ENCODE results near the gene PTPRT. TPM values are rescaled to one million over a fixed set of nuclear protein-coding genes. Genes with fewer than 3 reads are reported as not detected.

Gene PTPRT
- total RNA-seq, 2 experiments from 2014 or later = not detected

DNA sequence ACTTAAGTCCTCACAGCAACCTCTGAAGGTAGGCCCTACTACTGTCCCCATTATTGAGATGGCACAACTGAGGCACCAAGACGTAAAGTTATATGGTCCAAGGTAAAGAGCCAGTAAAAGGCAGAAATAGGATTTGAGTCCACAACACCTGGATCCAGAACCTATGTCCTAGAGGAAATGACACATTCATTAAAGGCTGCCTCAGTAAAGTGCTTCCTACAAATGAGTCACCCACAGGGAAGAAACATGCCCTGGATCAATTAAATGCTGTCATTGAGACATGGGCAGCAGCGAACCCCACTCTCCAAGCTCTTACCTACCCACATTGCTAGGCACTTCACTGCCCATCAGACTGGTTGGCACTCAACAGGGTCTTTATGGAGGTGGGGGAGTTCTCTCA, 600.9 kb downstream of the PTPRT start:
- peaks cover 2% of the 10 kb centered on the region for H3K9me3 Mint-ChIP-seq
- DNase-seq = no peak
- ChIA-PET CTCF (no interaction called here), POLR2A (no interaction called here)
- no peaks in the 10 kb centered on the region for H3K27me3 Mint-ChIP-seq
- H3K4me1 Mint-ChIP-seq = no peaks in the 10 kb centered on the region
- H3K36me3 Mint-ChIP-seq (ENCODE audit: low read depth) = no peaks in the 10 kb centered on the region
- no peak overlapping the region for H3K27ac Mint-ChIP-seq
- no peak overlapping the region for H3K4me3 Mint-ChIP-seq

DNA sequence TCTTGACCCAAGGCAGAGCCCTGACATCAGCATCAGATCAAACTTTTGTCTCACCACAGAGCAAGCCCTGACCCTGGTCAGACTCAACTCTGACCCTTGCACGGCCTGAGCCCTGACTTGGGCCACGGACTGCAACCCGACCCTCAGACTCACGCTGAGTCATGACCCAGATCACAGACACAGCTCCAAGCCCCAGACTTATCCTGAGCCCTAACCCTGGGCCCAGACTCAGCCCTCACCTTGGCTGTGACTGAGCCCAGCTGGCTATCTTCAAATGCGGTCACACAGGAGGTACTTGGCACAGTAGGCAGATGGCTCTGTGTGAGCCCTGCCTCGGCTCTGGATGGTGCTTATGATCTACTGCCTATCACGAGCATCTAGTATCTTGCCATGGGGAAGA, 602.3 kb downstream of the PTPRT start:
- no peak overlapping the region for H3K27ac Mint-ChIP-seq
- no peak overlapping the region for H3K4me3 Mint-ChIP-seq
- POLR2A ChIA-PET = no interaction called here
- no peaks in the 10 kb centered on the region for H3K27me3 Mint-ChIP-seq
- CTCF ChIA-PET = no interaction called here
- DNase-seq = no peak
- H3K36me3 Mint-ChIP-seq (ENCODE audit: low read depth) = no peaks in the 10 kb centered on the region
- H3K9me3 Mint-ChIP-seq = peaks cover 2% of the 10 kb centered on the region
- no peaks in the 10 kb centered on the region for H3K4me1 Mint-ChIP-seq

DNA sequence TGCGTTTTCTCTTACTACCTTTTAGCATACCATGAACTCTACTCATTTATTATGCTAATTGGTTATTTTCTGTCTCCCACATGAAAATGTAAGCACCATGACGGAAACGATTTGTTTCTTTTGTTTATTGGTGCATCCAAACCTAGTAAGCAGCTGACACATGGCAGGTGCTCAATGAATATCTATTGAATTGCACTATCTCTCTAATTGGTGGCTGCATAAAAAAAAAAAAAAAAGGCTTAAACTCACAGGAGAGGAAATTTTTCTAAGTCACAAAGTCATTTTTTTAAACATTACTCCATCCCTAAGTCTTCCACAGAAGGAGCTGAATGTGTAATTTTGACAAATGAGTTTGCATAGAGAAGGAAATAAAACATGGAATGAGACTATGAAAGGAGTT, 608.4 kb downstream of the PTPRT start:
- Mint-ChIP-seq H3K4me1 (no peaks in the 10 kb centered on the region), H3K27me3 (no peaks in the 10 kb centered on the region), H3K27ac (no peak overlapping the region), H3K36me3 (ENCODE audit: low read depth) (no peaks in the 10 kb centered on the region), H3K4me3 (no peak overlapping the region), H3K9me3 (peaks cover 8% of the 10 kb centered on the region)
- POLR2A ChIA-PET = no interaction called here
- CTCF ChIA-PET = no interaction called here
- DNase-seq = no peak

DNA sequence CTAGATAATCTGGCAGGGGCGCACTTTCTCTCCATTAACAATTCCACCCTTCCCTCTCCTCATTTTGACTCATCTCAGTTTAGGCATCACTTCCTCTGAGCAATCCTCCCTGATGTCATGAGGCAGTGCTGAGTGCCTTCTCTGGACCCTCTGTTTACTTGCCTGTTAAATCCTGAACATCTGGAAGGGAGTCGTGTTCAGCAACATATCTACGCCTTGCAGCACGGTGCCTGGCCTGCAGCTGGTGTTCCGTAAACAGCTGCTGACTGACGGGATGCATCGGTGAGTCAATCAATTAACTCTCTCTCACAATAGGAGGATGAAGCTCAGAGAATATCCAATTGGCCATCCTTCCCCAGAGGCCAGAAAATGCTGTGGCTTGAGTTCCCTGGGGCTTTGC, 613.5 kb downstream of the PTPRT start:
- POLR2A ChIA-PET = no interaction called here
- Mint-ChIP-seq H3K4me1 (no peaks in the 10 kb centered on the region), H3K27ac (no peak overlapping the region), H3K9me3 (peaks cover 15% of the 10 kb centered on the region), H3K4me3 (no peak overlapping the region), H3K36me3 (ENCODE audit: low read depth) (no peaks in the 10 kb centered on the region), H3K27me3 (no peaks in the 10 kb centered on the region)
- CTCF ChIA-PET = no interaction called here
- no peak for DNase-seq

DNA sequence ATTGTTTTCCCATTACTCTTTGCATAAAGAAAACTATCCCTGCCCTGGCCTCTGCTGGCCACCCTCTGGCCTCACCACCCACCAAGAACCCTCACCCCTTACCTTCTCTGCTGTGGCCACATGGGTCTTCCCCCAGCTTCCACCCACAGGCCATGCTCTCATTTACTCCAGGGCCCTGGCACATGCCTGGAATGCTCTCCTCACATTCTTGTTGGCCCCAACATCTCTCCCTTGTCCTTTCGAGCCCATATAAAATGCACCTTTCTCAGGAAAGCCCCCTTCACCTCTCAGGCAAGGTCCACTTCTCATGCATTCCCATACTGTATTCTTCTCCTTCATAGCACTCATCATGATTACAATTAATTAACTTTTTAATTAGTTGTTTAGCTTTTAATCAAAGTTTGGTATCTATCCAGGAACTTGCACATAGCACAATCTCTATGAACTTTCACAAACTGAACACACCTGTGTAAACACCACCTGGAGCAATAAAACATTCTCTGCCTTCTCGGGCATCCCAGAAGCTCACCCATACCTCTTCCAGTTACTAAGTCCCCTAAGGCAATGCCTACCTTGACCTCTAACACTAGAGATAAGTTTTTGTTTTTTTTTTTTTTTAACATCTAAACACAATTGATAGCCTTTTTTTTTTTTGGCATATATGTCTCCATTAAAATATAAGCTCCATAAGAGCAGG, 617.2 kb downstream of the PTPRT start:
- ChIA-PET CTCF (no interaction called here), POLR2A (no interaction called here)
- Mint-ChIP-seq H3K27ac (no peak overlapping the region), H3K4me1 (no peaks in the 10 kb centered on the region), H3K4me3 (no peak overlapping the region), H3K9me3 (peaks cover 13% of the 10 kb centered on the region), H3K27me3 (no peaks in the 10 kb centered on the region), H3K36me3 (ENCODE audit: low read depth) (no peaks in the 10 kb centered on the region)
- DNase-seq = no peak

DNA sequence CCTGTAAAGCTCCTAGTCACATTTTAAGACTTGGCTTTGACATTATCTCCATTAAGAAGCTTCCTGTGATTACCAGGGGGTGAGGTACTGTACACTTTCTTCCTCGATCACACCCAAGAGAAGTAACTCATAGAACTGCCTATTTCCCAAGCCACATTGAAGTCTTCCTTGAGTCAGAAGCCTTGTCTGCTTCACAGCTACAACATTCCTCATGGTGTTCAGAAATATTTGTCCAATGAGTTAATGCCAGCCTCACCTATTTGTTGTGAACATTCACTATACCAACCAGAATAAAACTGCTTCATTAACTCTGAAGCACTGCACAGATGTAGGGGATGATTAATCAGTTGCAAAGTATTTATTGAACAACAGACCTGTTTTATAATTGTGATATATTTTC, 622.3 kb downstream of the PTPRT start:
- Mint-ChIP-seq H3K4me1 (no peaks in the 10 kb centered on the region), H3K4me3 (no peak overlapping the region), H3K9me3 (peaks cover 13% of the 10 kb centered on the region), H3K27me3 (no peaks in the 10 kb centered on the region), H3K36me3 (ENCODE audit: low read depth) (no peaks in the 10 kb centered on the region), H3K27ac (no peak overlapping the region)
- no peak for DNase-seq
- POLR2A ChIA-PET = no interaction called here
- CTCF ChIA-PET = no interaction called here

DNA sequence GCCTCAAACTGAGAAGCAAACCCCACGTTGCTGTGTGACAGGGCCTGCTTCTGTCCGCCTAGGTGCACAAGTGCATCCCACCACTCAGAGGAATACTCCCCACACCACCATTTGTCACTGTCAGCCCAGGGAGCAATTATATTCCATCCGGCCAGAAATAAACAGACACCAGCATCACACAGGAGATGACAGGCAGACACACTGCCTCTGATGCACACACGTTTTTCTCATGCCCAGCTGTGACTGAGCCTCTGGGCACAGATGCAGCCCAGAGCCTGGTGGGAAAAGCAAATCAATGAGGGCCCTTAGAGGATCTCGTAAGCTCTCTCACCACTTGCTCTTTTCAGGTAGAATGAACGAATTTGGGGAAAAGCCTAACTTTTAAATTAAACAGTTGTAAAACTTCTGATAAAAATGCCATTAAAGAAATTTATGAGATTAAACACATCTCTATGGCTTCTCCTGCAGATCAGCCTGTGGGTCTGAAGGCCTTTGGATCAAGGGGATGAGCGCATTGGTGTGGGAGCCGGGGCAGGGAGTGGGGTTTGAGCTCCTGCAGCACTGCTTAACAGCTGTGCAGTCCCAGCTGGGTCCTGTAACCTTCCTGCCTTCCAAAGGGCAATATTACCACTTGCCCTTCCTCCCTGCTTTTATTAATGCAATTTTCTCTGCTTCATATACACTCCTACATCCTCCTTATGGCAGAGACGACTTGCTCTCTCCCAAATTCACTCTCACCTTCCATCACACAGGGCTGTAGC, 624.3 kb downstream of the PTPRT start:
- DNase-seq = no peak
- ChIA-PET CTCF (no interaction called here), POLR2A (no interaction called here)
- no peaks in the 10 kb centered on the region for H3K27me3 Mint-ChIP-seq
- H3K4me3 Mint-ChIP-seq = no peak overlapping the region
- H3K36me3 Mint-ChIP-seq (ENCODE audit: low read depth) = no peaks in the 10 kb centered on the region
- no peak overlapping the region for H3K27ac Mint-ChIP-seq
- no peaks in the 10 kb centered on the region for H3K4me1 Mint-ChIP-seq
- peaks cover 6% of the 10 kb centered on the region for H3K9me3 Mint-ChIP-seq

DNA sequence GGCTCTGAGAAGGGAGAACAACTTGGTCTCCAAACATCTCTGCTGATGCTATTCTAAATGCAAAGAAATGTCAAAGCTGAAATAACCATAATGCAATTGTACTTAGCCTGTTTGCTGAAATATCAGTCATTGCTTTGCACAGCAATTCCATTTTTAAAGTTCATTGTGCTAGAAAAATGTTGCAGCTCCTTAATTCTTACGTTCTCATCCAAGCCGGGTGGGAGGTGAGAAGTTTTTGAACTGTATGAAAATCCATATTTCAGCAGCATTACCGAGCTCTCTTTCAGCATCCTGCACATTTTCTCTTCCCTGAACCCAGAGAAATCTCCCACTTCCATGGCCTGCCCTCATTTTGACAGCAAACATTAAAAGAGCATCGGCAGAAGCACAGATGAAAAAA, 630.0 kb downstream of the PTPRT start:
- no peaks in the 10 kb centered on the region for H3K27me3 Mint-ChIP-seq
- H3K4me3 Mint-ChIP-seq = no peak overlapping the region
- POLR2A ChIA-PET = no interaction called here
- no peak for DNase-seq
- H3K4me1 Mint-ChIP-seq = no peaks in the 10 kb centered on the region
- H3K27ac Mint-ChIP-seq = no peak overlapping the region
- CTCF ChIA-PET = no interaction called here
- H3K9me3 Mint-ChIP-seq = peaks cover 6% of the 10 kb centered on the region
- no peaks in the 10 kb centered on the region for H3K36me3 Mint-ChIP-seq (ENCODE audit: low read depth)

DNA sequence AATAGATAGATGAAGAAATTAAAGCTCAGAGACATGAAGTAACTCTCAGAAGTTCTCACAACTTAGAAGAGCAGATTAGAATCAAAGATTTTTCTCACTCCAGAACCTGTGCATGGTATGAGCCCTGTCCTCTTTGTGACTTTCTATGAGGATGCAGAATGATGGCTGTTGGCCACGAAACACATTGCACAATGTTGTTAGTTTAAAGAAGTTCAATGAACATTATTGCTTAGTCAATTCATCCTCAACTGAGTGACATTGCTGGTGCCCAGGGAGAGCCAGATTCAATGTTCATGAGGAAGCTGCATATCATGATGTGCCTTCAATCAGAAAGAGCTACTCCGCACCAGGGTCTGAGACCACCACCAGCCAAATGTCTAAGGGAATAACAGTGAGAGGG, 633.1 kb downstream of the PTPRT start:
- Mint-ChIP-seq H3K4me3 (no peak overlapping the region), H3K27ac (no peak overlapping the region), H3K4me1 (no peaks in the 10 kb centered on the region), H3K27me3 (no peaks in the 10 kb centered on the region), H3K9me3 (peaks cover 6% of the 10 kb centered on the region), H3K36me3 (ENCODE audit: low read depth) (no peaks in the 10 kb centered on the region)
- DNase-seq = no peak
- ChIA-PET CTCF (no interaction called here), POLR2A (no interaction called here)

DNA sequence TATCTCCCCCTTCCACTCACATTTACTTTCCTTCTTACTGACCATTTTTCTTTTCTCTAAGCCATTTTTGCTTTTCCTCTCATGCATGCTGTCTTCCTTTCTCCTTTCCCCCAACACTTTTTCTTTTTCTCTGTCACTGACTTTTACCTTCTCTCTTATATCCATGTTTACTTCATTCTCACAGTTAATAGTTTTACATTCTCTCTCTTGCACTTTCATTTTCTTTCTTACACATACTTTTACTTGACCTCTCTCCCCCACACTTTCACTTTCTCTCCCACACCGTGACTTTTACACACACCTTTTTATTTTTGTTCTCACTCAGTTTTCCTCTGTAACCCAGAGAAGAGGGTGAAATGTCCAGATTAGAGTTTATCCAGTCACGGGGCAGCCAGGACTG, 636.3 kb downstream of the PTPRT start:
- Mint-ChIP-seq H3K4me1 (no peaks in the 10 kb centered on the region), H3K4me3 (no peak overlapping the region), H3K27me3 (no peaks in the 10 kb centered on the region), H3K27ac (no peak overlapping the region), H3K9me3 (peaks cover 4% of the 10 kb centered on the region), H3K36me3 (ENCODE audit: low read depth) (no peaks in the 10 kb centered on the region)
- no peak for DNase-seq
- POLR2A ChIA-PET = no interaction called here
- CTCF ChIA-PET = no interaction called here

DNA sequence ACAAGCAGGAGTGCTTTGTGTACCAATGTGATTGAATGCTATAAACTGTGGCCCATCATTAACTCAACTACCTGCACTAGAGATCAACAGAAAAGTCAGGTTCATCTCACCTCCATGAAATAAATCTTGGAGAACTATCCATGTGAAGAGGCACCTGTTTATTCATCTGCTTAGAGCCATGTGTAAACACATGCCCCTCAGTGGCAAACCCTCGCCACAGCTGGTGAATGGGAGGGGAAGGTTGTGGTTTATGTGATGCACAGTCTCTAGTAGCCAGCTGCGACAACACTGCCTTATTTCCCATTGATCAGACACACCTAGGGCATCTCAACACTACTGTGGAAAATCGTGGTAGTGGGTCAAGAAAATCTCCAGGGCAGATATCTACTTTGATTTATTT, 640.2 kb downstream of the PTPRT start:
- H3K4me3 Mint-ChIP-seq = no peak overlapping the region
- no peaks in the 10 kb centered on the region for H3K4me1 Mint-ChIP-seq
- H3K36me3 Mint-ChIP-seq (ENCODE audit: low read depth) = no peaks in the 10 kb centered on the region
- peaks cover 10% of the 10 kb centered on the region for H3K9me3 Mint-ChIP-seq
- H3K27ac Mint-ChIP-seq = no peak overlapping the region
- DNase-seq = no peak
- ChIA-PET POLR2A (no interaction called here), CTCF (no interaction called here)
- H3K27me3 Mint-ChIP-seq = no peaks in the 10 kb centered on the region

DNA sequence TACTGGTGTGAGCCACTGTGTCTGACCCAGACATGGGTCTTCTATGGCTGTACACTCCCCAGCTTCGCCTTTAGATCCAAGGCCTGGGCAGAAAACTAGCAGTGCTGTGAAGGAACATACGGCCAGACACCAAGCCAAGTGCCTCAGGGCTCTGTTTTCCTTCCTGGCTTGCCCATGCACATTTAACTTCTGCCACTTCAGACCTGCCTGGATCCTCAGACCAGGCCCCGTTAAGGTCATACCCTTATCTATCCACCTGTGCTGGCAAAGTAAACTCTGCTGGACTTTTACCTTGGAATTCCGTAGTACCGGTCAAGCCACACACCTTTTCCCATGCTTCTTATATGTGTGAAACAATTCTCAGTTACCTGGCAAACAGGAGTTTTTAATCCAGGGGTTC, 644.8 kb downstream of the PTPRT start:
- H3K4me3 Mint-ChIP-seq = no peak overlapping the region
- peaks cover 5% of the 10 kb centered on the region for H3K9me3 Mint-ChIP-seq
- no peak for DNase-seq
- H3K36me3 Mint-ChIP-seq (ENCODE audit: low read depth) = no peaks in the 10 kb centered on the region
- ChIA-PET POLR2A (no interaction called here), CTCF (no interaction called here)
- no peaks in the 10 kb centered on the region for H3K4me1 Mint-ChIP-seq
- H3K27ac Mint-ChIP-seq = no peak overlapping the region
- no peaks in the 10 kb centered on the region for H3K27me3 Mint-ChIP-seq

DNA sequence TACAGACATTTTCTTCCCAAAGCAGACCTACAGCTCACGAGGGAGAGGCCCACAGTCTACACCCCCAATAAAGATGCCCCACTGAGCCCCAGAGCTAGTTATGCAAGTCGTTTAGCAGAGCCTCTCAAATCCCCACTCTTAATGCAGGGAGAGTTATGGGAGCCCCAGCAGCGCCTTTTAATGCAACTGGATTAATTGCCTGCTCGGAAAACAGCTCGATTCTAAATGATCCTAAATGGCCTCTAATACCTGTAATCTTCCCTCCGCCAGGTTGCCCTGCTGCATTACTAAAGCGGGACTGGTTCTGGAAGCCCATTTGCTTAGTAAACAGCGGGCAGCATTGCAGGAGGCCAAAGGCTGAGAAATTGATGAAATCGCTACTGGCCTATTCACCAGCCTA, 656.9 kb downstream of the PTPRT start:
- no peaks in the 10 kb centered on the region for H3K4me1 Mint-ChIP-seq
- CTCF ChIA-PET = no interaction called here
- POLR2A ChIA-PET = no interaction called here
- H3K9me3 Mint-ChIP-seq = peaks cover 6% of the 10 kb centered on the region
- H3K36me3 Mint-ChIP-seq (ENCODE audit: low read depth) = no peaks in the 10 kb centered on the region
- no peak overlapping the region for H3K27ac Mint-ChIP-seq
- DNase-seq = no peak
- no peak overlapping the region for H3K4me3 Mint-ChIP-seq
- H3K27me3 Mint-ChIP-seq = no peaks in the 10 kb centered on the region

DNA sequence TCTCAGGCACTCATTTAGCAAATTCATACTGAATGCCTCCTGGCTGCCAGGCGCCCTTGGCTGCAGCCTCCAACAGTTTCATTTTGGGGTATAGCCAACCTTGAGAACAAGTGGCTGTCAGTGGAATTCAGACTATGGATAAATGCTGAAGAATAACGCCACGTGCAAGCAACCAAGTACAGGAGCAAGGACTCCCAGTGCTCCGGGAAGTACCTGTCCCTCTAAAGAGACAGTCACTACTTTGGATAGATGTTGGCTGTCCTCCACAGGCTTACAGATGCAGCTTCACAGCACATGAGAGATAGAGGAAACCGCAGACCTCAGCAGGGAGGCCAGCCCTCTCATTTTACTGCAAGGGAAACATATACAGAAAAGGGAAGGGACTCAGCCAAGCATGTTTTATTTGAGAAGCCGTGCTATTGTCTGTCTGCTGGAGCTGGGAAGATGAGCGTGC, 658.2 kb downstream of the PTPRT start:
- Mint-ChIP-seq H3K27me3 (no peaks in the 10 kb centered on the region), H3K36me3 (ENCODE audit: low read depth) (no peaks in the 10 kb centered on the region), H3K4me3 (no peak overlapping the region), H3K4me1 (no peaks in the 10 kb centered on the region), H3K9me3 (peaks cover 6% of the 10 kb centered on the region), H3K27ac (no peak overlapping the region)
- ChIA-PET CTCF (no interaction called here), POLR2A (no interaction called here)
- DNase-seq = no peak

Data from activated CD4-positive, alpha-beta memory T cell treated with anti-CD3 and anti-CD28 coated beads, Interleukin-2, amount 10 ng/mL, durations not matched to agents 7 days and 5 days (primary cell).